Measurements from ENCODE around the gene NR1H3. TPM values are rescaled to one million over a fixed set of nuclear protein-coding genes. Genes with fewer than 3 reads are reported as not detected.

NR1H3 gene
- polyA plus RNA-seq, 1 of the 3 experiments (the other 2 are of a cell fraction) = 7.3 TPM

DNA sequence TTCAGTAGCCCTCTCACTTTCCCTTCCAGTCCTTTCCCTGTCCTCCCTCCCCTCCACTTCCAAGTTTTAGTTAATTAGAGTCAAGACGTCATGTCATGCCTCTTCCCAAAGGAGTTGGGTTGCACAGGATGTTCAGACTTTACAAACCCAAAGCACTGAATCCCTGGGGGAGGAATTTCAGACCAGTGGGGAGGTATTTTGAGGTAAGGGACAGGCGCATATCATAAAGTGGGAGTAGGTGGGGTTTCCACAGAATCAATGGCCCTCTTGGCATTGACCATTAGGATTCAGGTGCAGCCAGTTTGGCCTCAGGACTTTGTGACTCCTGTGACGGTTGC is 8.4 kb upstream of the NR1H3 start (continued):
- TF ChIP-seq, protein P1, sequence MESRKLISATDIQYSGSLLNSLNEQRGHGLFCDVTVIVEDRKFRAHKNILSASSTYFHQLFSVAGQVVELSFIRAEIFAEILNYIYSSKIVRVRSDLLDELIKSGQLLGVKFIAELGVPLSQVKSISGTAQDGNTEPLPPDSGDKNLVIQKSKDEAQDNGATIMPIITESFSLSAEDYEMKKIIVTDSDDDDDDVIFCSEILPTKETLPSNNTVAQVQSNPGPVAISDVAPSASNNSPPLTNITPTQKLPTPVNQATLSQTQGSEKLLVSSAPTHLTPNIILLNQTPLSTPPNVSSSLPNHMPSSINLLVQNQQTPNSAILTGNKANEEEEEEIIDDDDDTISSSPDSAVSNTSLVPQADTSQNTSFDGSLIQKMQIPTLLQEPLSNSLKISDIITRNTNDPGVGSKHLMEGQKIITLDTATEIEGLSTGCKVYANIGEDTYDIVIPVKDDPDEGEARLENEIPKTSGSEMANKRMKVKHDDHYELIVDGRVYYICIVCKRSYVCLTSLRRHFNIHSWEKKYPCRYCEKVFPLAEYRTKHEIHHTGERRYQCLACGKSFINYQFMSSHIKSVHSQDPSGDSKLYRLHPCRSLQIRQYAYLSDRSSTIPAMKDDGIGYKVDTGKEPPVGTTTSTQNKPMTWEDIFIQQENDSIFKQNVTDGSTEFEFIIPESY (IDR thresholded peaks at IDR 0.05; ENCODE audit: borderline replicate concordance, low read depth) = no peak

DNA sequence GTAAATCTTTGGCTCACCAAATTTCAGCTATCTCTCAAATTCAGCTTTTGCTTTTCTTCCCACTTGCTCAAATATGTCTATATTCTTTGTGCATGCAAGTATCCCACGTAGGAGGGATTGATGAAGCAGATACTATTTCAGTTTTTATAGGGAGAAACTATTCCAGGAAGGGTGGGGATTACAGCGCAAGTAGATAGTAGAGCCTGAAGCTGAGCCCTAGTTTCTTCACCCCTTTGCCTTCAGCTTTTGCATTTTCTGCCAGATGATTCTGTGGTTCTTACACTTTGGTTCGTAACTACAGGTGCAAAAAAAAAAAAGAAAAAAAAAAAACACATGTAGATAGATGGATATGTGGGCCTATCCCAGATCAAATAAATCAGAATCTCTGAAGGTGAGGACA is 6.0 kb upstream of the NR1H3 start:
- ChIA-PET POLR2A (no interaction called here), CTCF (interaction anchor here (0.9 kb wide), 1 partner anchor 15 kb away, joined by 3 read pairs; no protein-coding TSS in a partner anchor)
- no peak overlapping the region for H3K4me2 ChIP-seq

More for the DNA sequence above, 6.0 kb upstream of the NR1H3 start:
- Histone ChIP-seq H3K4me3 (ENCODE audit: low read depth in 2 of 2, low read length in 1 of 2) (no peak overlapping the region), H3K36me3 (replicated peaks in 1 of 2; ENCODE audit: control insufficient read depth in 1 of 2, insufficient read depth in 2 of 2, low read length in 1 of 2) (no peaks in the 10 kb centered on the region), H3F3A (replicated peaks; ENCODE audit: insufficient read depth) (no peaks in the 10 kb centered on the region), H3K4me1 (ENCODE audit: control insufficient read depth in 1 of 2, insufficient read depth in 2 of 2, low read depth in 1 of 2, low read length in 1 of 2) (peaks cover 22 to 25% of the 10 kb centered on the region in 2 experiments), H3K79me2 (ENCODE audit: insufficient read depth) (peaks cover 19% of the 10 kb centered on the region), H3K9ac (no peak overlapping the region), H3K27ac (ENCODE audit: low read depth in 2 of 2, low read length in 1 of 2) (no peak overlapping the region), H3K27me3 (ENCODE audit: insufficient read depth) (no peaks in the 10 kb centered on the region), H3K9me2 (no peaks in the 10 kb centered on the region), H3K9me3 (no peaks in the 10 kb centered on the region), H2AFZ (ENCODE audit: low read depth) (no peak overlapping the region), H4K20me1 (ENCODE audit: insufficient read depth) (no peaks in the 10 kb centered on the region)
- 85% methylated on average over 3 of the region's 3 CpGs for WGBS (ENCODE audit: low lambda C conversion rate)
- no peak for TF ChIP-seq CHD2 (IDR thresholded peaks at IDR 0.05; ENCODE audit: low read length, partially characterized antibody)
- TF ChIP-seq GATA2 (CRISPR knock-in tag; IDR thresholded peaks at IDR 0.05) = no peak
- no peak for TF ChIP-seq TAF1 (IDR thresholded peaks at IDR 0.05; ENCODE audit: borderline replicate concordance, low read depth, low read length)
- TF ChIP-seq, protein P2, sequence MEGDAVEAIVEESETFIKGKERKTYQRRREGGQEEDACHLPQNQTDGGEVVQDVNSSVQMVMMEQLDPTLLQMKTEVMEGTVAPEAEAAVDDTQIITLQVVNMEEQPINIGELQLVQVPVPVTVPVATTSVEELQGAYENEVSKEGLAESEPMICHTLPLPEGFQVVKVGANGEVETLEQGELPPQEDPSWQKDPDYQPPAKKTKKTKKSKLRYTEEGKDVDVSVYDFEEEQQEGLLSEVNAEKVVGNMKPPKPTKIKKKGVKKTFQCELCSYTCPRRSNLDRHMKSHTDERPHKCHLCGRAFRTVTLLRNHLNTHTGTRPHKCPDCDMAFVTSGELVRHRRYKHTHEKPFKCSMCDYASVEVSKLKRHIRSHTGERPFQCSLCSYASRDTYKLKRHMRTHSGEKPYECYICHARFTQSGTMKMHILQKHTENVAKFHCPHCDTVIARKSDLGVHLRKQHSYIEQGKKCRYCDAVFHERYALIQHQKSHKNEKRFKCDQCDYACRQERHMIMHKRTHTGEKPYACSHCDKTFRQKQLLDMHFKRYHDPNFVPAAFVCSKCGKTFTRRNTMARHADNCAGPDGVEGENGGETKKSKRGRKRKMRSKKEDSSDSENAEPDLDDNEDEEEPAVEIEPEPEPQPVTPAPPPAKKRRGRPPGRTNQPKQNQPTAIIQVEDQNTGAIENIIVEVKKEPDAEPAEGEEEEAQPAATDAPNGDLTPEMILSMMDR (IDR thresholded peaks at IDR 0.05) = no peak
- TF ChIP-seq JUND (IDR thresholded peaks at IDR 0.05) = no peak
- TF ChIP-seq TEAD4 (IDR thresholded peaks at IDR 0.05; ENCODE audit: borderline replicate concordance, insufficient read depth) = no peak
- no peak for TF ChIP-seq EZH2phosphoT487 (IDR thresholded peaks at IDR 0.05; ENCODE audit: borderline replicate concordance, low read depth)
- no peak for TF ChIP-seq POLR2AphosphoS5 (IDR thresholded peaks at IDR 0.05; ENCODE audit: low read depth, low read length)
- TF ChIP-seq, protein P3, sequence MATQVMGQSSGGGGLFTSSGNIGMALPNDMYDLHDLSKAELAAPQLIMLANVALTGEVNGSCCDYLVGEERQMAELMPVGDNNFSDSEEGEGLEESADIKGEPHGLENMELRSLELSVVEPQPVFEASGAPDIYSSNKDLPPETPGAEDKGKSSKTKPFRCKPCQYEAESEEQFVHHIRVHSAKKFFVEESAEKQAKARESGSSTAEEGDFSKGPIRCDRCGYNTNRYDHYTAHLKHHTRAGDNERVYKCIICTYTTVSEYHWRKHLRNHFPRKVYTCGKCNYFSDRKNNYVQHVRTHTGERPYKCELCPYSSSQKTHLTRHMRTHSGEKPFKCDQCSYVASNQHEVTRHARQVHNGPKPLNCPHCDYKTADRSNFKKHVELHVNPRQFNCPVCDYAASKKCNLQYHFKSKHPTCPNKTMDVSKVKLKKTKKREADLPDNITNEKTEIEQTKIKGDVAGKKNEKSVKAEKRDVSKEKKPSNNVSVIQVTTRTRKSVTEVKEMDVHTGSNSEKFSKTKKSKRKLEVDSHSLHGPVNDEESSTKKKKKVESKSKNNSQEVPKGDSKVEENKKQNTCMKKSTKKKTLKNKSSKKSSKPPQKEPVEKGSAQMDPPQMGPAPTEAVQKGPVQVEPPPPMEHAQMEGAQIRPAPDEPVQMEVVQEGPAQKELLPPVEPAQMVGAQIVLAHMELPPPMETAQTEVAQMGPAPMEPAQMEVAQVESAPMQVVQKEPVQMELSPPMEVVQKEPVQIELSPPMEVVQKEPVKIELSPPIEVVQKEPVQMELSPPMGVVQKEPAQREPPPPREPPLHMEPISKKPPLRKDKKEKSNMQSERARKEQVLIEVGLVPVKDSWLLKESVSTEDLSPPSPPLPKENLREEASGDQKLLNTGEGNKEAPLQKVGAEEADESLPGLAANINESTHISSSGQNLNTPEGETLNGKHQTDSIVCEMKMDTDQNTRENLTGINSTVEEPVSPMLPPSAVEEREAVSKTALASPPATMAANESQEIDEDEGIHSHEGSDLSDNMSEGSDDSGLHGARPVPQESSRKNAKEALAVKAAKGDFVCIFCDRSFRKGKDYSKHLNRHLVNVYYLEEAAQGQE (IDR thresholded peaks at IDR 0.05; ENCODE audit: low read depth, low read length) = no peak
- TF ChIP-seq, protein P4, sequence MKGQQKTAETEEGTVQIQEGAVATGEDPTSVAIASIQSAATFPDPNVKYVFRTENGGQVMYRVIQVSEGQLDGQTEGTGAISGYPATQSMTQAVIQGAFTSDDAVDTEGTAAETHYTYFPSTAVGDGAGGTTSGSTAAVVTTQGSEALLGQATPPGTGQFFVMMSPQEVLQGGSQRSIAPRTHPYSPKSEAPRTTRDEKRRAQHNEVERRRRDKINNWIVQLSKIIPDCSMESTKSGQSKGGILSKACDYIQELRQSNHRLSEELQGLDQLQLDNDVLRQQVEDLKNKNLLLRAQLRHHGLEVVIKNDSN (IDR thresholded peaks at IDR 0.05; ENCODE audit: borderline replicate concordance, low read depth) = no peak
- TF ChIP-seq SIN3A (IDR thresholded peaks at IDR 0.05; ENCODE audit: borderline replicate concordance, low read depth, low read length) = no peak
- TF ChIP-seq RFX5 (IDR thresholded peaks at IDR 0.05; ENCODE audit: low read length) = no peak
- TF ChIP-seq RAD21 (IDR thresholded peaks at IDR 0.05; ENCODE audit: low read length) = no peak
- TF ChIP-seq FOXJ3 (CRISPR knock-in tag; IDR thresholded peaks at IDR 0.05) = no peak
- TF ChIP-seq TCF12 (IDR thresholded peaks at IDR 0.05) = no peak
- TF ChIP-seq GABPA (IDR thresholded peaks at IDR 0.05; ENCODE audit: low read depth) = no peak
- TF ChIP-seq MXI1 (IDR thresholded peaks at IDR 0.05; ENCODE audit: low read depth, low read length) = no peak
- no peak for DNase-seq

Measured in SK-N-SH (cell line).